ENCODE results near the gene LRMDA.

Gene LRMDA

DNA sequence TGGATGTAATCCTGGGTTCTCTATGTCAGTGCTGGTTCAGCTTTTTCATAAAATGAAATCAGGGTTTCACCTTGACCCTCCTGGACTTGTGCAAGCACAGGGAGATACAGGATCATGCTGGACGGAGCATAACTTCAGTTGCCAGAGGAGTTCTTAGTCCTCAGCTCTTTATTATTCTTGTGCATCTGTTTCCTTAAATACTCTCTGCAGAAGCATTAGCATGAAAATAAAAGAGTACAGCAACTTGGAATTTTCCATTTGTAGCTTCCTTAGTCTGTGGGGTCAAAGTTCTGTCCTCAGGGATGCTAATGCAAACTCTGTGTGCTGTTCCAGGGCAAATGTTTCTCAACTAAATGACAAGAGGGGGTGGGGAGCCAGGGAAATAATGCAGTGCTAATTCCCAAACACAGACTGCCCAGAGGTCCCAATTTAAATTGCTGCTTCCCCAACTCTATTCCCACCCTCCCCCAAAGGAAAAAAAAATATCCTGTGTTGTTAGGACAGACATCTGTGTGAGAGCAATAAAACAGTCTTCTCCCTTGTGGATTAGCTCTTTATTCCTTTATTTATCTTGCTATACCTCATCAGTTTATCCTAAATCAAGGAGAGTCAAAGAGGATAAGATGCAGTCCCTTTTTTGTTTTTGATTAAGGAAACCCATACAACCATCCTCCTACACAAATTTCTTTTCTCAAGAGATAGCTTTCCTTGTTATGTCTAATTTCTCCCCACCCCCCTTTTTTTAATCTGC lies 905.0 kb downstream of the LRMDA start:
- DNase-seq = no peak

DNA sequence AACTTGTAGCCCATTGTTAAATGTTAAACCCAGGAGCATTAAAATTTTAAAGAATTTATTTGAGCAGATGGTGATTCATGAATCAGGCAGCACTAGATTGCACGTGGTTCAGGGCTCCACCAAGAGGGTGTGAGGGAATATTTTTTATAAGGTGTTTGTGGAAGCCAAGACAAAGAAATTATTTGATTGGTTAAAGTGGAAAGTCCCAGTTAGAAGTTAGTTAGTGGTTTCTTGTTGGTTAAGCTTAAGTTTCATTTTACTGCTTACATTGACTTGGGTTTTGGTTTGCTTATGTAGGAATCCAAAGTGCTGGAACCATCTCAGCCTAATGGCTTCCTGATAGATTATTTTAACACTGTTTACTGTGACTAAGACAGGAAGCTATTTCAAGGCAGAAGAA lies 906.2 kb downstream of the LRMDA start:
- no peak for DNase-seq

DNA sequence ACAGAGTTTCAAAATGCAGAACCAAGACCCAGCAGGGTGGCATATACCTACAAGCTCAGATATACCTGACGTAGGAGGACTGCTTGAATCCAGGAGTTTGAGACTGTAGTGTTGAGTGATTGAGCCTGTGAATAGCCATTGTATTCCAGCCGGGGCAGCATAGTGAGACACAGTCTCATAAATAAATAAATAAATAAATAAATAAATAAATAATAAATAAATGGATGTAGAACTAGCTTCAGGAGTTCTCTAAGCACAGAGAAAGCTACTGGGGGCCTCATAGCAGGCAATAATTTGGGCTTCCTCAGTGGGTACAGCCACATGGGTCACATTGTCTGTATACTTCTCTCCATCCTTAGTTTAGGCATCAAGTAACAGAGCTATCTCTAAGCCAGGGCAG lies 906.8 kb downstream of the LRMDA start:
- no peak for DNase-seq

DNA sequence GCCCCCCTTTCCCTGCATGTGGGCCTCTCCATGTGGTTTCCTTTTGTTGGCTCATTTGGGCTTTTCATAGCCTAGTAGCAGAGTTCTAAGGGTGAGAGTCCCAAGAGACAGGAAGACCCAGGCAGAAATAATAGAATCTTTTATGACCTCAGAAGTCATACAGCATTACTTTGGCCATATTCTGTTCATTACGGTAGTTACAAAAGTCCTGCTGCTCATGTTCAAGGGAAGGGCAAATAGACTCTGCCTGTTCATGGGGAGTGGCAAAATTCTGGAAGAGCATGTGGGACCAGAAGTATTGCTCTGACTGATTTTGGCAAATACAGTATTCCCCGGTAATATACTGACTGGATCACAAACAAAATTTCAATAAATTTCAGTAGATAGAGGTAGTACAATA lies 910.3 kb downstream of the LRMDA start:
- no peak for DNase-seq

DNA sequence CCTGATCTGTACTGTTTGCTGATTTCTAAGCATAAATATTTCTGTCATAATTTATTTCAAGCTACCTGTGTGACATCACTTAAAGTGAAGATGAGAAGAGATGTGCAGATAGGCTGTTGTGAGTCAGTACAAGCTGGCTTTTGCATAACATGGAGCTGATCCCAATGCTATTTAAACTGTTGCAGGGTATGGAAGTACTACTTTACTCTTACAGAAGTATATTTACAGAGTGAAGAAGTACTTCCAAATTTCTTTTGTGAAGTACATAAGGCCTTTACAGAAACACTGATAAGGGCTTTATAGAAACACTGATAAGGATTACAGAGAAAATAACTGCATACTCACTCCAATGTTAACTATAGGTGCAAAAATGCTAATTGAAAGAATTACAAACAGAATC lies 911.6 kb downstream of the LRMDA start:
- DNase-seq = no peak

DNA sequence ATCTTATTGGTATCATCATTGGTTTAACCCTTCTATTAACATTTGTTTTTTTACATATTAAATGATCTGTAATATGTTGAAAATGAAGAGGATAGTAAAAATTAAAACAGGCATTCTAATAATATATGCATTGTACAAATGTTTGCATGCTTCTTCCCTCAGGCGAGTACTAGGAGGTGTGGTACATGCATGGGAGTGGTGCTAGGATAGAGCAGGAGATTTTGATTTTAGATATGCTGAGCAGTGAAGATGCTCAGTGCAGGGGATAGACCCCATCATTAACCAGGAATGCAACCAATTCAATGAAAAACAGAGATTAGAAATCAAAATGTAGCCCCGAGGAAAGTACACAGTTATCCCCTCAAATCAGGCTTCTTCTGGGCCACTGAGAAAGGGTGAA lies 916.4 kb downstream of the LRMDA start:
- DNase-seq = no peak

DNA sequence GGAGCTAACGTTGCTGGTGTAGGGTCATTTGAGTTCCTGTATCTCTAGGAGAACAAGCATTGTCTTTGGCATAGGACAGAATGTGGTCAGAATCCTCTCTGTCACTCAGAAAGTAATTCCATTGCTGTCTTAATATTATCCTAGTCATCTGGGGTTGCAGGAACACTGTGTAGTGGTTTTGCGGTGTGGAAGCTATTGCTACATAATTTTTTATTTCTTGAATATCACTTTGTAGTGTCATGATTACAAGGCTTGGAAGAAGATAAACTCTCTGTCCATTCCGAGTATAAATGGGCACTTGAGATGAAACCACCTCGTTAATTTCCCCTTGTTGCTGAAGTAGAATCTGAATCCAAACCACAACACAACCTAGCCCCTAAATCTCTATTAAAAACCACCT lies 919.2 kb downstream of the LRMDA start:
- DNase-seq = no peak

DNA sequence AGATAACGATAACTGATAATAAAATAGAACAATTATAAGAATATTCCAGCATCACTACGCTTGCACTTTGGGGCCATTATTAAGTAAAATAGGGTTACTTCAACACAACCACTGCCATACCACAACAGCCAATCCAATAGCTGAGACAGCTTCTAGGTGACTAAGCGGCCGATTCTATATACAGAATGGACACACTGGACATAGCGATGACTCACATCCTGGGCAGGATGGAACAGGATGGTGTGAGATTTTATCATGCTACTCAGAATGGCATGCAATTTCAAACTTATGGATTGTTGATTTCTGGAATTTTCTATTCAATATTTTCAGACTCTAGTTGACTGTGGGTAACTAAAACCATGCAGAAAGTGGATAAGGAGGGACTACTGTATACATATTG lies 920.9 kb downstream of the LRMDA start:
- no peak for DNase-seq

DNA sequence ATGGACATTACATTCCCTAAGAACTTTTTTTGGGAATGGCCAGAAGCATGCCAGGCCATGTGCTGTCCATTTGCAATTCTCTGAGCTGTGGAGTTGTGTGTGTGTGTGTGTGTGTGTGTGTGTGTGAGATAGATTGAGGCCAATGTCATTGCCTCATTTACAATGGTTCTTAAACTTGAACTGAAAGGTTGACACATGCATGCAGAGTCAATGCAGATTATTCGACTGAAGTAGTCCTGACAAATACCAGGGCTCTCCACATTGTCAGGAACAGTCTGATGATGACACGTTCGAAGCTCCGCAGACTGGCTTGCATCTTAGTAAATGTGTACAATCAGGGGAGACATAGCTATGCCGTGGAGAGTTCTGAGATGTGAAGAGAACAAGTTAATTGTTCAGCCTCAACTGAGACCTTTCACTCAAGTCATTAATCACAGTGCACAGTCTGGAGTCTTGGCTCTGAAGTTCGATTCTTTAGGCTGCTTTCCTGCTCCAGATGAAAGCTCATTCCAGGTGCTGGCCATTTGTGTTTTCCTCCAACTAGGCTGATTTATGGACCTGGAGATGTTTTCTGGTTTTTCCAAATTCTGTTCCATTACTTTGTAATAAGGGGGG lies 921.9 kb downstream of the LRMDA start:
- no peak for DNase-seq

DNA sequence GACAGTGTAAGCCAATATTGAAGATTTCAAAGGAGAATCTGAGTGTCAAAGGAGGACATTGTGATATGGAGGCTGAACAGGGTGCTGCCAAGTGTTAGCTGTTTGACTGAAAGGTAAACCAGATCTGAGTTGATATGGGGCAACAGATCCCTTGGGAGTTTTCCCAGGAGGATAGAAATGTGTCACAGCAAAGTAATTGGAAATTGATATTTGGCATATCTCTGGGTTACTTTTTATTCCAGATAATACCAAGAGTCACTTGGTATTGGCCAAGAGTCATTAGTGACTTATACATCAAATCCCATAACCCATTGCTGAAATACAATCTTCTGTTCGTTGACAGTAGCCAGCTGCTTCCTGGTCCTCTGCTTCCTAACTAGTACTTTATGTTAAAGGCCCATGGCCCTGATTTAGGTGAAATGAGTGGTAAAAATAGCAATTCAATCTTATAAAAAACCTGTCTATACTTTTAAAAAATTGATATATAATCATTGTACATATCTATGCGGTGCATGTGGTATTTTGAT lies 922.9 kb downstream of the LRMDA start:
- DNase-seq = no peak

DNA sequence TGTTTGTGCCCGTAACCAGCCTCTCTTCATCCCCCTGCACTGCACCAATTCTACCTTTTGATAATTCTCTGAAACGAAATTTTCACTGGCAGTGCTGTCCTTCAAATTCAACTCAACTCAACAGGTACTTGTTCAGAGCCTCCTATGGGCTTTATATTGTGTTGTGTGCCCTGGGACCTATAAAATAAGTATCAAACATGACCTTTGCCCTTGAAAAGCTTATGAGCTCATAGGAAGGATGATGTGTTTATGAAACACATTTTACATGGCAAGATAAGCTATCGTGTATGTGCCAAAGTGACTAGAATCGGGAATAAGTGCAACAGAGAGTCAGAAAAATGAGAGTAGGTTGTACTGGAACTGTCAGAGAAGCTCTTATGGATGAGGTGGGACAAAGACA lies 923.5 kb downstream of the LRMDA start:
- DNase-seq = no peak

DNA sequence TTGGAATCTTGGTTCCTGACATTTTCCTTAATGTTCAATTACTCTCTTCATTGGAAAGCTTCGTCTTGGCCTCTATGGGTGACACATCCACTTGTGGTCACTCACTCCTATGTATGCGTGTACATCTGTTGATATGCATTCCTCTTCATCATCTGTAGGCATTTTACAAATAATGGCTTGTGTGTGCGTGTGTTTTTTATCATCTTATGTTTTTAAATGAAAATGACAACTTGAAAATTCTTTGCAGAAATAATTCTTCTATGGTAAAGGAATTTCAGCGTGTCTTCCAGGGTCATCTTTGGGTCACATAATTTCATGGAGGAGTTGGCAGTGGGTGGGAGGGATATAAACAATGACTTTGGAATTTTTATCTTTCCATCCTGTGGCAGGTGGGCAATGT lies 925.1 kb downstream of the LRMDA start:
- DNase-seq = no peak

DNA sequence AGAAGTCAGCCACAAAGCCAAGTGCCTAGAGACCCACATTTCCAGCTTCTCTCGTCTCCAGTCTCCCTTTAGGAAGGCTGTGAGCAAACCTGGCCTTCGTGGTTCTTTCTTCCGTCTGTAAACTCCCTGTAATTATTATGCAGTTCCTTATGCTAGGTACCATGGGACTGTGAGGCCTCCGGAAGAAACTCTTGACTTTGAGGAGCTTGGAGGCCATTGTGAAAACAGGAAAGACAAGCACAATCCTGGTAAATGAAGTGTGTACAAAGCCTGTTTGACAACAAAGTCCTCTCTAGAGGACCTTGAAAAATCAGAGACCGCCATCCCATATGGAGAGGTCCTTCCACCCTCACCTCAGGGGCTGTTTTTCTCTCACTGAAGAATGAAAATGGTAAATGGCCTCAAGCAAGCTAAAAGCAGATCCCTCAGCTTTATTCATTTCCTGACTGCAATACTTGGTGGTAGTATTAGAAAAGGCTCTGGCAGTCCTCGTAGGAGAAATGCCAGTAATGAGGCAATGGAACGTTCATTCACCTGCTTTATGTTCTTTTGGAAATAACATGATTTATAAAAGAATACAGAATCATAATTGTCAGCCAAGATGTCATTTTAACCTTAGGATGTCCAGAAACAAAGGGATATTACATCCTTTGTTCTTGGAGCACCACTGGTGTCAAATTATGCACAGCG lies 926.4 kb downstream of the LRMDA start:
- DNase-seq = no peak

DNA sequence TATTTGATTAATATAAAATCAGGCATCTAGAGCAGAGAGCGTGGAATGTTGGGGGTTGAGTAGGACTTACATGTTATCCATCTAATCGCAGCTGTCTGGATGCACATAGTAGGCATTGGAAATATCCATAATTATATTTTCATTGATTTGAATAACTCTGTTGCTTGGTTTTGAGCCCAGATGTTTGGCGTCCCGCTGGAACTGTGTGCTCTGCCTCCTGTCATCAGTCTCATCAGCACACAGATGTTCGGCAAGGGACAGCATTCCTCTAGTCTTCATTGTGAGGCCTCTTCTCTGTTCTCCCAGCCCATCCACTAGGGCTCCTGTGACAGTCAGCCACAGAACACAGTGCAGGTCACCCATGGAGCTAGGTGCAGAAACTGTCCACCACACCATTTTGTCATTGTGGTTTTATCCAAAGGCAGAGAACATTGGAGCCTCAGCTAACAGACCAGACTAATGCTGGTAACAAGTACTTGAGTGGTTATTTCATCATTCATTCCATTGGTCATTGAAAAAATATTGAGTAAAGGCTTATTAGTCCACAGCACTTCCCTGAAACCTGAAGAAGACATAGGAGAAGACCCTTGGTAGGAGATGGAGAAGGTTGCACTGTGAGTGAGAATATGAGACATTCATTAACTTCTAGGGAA lies 927.4 kb downstream of the LRMDA start:
- no peak for DNase-seq

DNA sequence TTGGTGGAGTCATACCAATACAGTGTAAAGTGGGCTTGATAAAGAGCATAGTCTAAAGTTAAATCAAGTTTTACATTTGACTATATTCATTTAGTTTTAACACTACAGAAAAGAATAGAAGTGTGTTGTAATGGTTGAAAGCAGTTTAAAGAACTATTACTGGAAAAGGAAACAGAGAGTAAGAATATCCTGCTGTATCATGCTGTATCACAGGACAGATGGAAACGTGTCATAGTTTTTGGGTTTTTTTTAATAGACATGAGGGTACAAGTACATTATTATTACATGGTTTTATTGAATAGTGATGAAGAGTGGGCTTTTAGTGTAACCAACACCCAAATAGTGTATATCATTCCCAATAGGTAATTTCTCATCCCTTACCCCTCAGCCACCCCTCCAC lies 944.3 kb downstream of the LRMDA start:
- no peak for DNase-seq

DNA sequence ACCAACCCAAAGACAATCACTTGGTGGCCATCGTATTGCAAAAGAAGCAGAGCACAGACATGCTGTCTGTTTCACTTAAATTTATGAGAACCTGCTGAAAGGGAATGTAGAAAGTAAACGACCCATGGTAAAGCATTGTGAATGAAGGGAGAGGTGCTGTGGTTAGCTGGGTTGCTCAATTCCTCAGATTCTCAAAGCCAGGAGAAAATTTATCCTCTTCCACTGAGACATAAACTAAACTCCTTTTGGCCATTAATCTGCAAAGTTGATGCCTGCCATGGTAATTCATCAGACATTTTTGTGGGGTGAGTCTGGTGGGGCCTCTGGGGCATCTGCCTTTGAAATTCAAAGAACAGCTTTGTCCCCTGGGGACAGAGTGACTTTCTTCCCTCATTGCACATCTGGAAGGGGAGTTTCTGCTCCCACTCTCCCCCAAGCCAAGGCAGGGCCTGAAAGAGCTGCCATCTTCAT lies 951.0 kb downstream of the LRMDA start:
- no peak for DNase-seq

DNA sequence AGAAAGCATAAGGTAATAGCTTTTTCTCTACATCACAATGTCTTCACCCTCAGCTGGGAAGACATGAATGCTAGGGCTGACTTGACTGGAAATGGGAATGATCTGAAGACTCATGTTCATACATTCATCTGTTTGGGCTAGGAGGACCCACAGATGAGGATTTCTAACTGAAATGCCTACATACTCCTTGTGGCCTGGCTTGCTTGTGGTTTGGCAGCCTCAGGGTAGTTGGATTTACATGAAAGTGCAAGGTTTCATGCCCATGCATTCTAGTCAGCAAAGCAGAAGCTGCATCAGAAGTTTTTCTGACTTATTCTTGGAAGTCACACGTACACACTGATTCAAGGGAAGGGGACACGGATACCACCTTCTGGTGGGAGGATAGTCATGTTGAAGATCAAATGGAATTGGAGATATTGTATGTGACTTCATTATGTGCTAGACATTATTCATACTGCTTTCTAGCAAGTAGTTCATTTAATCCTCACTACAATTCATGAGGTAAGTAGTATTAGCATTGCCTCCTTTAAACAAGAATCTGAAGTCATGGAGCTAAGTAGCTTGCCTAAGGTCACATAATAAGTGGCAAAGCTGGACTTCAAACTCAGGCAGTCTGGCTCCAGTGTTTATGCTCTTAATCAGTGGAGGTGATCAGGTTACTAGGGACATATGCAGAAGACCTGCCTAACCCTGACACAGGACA lies 957.0 kb downstream of the LRMDA start:
- no peak for DNase-seq

DNA sequence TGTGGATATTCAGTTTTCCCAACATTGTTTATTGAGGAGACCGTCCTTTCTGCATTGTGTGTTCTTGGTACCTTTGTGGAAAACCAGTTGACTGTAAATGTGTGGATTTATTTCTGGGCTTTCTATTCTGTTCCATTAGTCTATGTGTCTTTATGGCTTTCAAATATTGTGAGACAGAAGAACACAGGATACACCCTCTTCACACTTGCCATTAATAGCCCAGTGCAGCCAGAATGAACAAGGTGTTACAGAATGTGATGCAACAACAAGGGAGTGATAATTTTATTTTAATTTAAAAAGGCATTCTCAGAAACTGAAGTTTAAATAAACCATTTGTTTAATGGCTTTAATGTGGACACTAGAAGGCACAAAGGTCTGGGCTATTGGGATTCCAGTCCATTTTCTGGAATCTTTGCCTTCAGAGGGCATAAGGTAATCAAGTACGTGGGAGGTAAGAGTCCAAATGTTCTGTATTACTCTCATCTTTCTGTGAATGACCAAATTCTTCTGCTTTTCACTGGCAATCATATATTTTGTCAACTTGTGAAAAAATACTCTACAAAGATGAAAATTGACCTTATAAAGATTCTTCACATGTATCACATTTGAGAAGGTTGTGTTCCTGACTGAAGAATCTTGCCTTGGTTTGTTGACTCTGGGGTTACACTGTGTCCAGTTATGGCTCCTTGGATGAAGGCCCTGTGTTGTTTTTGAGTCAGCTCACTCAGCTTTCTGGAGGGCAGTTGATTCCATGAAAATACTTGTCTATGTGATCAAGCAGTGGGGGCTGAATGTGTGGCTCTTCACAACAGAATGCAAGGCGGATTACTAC lies 962.7 kb downstream of the LRMDA start:
- DNase-seq = no peak

DNA sequence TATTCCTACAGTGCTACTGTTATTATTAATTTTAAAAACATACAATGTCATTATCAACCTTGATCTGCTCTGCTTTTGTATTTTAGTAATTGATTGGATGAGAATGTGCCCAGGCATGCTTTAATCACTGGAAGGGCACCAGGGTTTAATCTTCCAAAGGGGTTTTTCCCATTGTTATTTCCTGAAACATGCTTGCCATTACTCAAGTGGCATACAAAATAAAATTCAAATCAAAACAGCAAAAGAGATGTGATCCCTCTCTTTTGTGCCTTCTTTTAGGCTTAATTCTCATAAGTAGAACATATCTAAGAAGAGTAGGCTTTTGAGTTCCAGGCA lies 963.3 kb downstream of the LRMDA start:
- DNase-seq = no peak

DNA sequence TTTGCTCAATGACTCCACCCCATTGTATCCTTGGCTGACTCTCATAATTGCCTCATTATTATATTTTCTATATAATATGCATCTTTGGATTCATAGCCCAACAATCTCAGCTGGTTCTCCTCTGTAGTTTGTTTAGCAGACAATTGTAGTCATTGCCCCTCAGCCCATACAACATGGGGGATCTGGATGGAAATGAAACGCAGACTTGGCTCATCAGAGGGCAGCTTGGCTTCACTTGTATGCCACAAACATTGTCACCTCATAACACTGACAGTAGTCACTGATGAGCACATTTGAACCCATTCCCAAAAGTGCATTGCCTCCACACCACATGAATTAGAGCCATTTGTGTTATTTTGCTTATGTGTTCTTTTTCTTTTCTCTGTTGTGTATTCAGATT lies 963.8 kb downstream of the LRMDA start:
- DNase-seq = no peak

DNA sequence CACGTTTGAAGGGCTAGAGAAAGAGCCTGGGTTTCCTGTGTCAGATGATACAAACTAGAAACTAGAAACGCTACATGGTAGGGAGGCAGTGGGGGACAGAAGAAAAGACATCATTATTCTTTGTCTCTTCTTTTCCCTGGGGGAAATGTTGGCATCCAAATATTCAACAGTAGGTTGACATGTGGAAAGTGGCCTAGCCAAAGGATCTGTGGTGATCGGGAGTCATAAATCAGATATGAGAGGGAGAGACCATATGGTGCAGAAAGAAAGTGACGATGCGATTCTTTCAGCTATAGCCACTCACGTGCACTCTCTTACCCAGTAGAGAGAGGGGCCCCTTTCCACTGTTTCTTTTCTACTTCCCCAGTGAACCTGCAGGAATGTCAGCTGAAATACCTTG lies 964.7 kb downstream of the LRMDA start:
- DNase-seq = no peak
